Stimulated activated CD4-positive, alpha-beta T cell treated with anti-CD3 and anti-CD28 coated beads, TNF-alpha, amount 100 ng/mL, for 24 hours (primary cell): ENCODE data around the gene NCKAP5.

Source experiments
- DNase-seq, 3 experiments: peaks; one replicate each; pipeline ENCODE4 v3.0.0-alpha.2; 2020; ENCODE audit warnings: low read depth in 3 of 3

Gene NCKAP5

DNA sequence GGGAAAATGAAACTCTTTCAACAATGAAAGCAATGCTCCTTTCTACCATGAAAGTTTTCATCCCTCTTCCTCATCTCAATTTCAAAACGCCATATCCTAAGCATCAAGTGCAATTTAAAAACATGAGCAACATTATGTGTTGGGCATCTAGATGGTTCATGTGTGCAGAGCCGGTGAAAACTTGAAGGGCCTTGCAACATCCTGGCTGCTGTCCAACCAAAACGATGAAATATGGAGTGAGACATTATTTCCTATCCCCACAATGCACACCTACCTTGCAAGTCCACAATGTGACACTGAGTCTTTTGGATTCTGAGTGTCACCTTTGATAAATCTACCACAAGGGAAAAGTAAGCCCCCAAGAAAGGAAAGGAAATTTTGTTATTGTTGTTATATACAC, 110.0 kb downstream of the NCKAP5 start:
- DNase-seq: no peak

DNA sequence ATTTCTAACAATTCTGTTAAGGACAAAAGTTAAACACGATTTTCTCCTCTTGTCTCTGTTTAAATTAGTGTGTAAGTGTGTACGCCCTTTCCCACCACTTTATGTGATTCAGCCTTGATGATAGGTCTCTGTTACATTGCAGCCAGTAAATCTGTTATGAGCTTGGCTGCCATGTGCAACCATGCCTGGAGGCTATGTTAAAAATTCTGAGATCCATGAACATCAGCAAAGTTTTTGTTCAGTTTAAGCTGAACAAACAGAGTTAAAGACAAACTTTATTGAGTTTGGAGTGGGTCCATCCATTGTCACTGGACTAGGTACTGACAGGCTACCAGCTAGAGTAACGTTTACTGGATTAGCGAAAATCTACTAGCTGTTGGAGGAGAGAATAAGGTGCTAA, 110.4 kb downstream of the NCKAP5 start:
- no peak for DNase-seq

DNA sequence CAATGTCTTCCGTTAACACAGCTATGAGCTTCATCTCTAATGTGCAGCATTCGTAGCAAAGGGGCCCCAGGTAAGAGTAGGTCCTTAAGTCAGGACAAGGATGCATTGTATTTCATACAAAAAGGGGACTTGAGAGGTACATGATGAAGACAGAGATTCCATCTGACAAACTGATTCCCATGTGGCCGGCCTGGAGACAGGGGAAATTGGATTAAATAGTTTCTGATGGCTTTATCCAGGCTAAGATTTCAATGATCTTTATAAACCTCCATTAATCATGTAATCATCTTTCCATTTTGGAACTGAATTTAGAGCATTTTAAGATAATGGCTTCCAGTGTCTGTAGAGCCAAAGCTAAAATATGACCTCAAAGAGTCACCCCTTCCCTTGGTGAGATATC, 111.3 kb downstream of the NCKAP5 start:
- no peak for DNase-seq

DNA sequence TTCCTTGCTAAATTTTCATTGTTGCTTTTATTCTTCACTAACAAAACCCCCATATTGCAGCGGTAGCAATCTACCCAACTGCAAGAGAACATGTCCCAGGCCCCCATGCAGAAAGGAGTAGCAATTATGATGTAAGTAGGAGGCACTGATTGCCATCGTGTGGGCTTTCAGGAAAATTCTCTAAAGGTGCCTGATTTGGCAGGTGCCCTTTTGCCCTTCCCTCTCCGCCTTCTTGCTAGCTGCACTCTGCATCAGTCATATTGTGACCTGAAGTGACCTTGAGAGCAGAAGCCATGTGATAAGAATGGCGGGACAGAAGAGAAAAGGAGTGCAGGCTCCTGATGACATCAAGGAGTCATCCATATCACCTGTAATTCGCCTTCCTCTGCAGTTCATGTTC, 112.1 kb downstream of the NCKAP5 start:
- DNase-seq: no peak

DNA sequence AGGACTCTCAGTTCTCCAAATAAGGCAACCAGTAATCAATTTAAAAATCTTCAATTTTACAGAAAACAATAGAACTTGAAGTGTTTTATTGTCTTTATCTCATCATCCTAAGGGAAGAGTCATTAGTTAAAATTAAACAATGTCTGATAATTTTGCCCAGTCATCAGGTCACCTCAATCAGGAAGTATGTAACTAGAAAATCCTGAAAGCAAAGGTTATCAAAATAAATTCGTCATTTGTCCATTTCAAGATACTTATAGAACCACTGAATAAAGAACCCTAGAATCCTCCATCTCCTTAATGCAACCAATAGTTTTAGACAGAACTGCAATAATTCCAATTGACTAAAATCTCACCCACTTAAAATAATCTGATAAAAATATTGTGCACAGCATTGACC, 115.2 kb downstream of the NCKAP5 start:
- no peak for DNase-seq

DNA sequence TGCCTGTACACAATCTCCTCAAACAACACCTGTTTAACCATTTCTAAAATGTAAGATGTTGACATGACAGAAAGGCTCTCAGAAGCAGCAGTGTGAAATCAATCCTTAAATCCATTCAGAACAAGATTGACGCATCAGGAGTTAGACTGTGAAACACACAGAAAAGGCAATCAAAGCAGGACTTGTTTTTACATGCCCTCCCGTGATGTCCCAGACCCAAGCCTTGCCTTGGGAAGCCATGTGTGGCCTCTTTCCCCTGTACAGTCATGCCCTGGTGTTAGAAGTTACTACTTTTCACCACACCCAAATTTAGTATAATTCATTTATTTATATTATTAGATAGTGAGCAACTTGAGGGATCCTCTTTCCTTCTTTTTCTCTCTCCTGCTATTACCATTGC, 115.7 kb downstream of the NCKAP5 start:
- no peak for DNase-seq

DNA sequence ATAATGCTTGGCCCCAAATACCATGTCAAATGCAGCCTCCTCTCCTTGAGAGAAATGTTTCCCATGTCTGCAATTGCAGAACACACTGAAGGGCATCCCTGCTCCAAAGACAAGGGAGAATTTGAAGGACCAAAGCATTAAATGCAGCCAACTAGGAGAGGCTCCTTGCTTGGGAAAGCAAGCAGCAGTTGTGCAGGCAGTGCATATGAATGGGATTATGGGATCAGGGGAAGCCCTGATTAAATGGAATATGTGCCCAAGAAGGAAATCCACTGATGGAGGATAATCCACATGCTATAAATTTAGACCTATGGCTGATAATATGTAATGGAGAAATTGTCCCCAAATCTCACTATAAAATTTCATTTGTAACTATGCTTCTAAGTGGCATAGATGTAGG, 116.1 kb downstream of the NCKAP5 start:
- DNase-seq: no peak

DNA sequence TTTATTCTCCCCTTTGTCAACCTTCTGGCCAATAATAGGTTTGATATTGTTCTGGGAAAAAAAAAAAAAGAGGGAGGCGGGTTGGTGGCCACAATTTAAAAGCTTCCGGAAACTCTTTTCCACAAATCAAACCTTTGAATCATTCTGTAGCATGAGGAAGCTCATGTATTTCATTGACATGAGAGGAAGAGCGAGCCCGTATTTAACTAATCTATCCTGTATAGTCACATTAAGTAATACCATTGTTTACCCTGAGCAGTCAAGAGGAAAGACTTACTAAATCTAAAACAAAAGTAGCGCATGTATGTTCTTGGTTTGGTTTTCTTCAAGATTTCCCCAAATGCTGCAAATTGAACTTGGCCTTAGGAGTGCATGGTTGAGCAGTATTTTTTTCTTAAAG, 120.1 kb downstream of the NCKAP5 start:
- DNase-seq: no peak

DNA sequence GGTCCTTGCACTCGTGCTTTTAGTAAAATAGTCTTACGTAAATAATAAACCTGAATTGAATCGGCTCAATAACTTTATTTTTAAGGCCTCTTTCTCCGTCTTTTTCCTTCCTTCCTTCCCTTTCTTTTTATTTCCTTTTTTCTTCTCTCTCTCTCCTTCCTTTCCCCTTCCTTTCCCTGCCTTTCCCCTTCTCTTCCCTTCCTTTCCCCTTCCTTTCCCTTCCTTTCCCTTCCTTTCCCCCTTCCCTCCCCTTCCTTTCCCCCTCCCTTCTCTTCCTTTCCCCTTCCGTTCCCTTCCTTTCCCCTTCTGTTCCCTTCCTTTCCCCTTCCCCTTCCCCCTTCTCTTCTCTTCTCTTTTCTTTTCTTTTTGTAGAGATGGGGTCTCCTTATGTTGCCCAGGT, 121.0 kb downstream of the NCKAP5 start:
- no peak for DNase-seq

DNA sequence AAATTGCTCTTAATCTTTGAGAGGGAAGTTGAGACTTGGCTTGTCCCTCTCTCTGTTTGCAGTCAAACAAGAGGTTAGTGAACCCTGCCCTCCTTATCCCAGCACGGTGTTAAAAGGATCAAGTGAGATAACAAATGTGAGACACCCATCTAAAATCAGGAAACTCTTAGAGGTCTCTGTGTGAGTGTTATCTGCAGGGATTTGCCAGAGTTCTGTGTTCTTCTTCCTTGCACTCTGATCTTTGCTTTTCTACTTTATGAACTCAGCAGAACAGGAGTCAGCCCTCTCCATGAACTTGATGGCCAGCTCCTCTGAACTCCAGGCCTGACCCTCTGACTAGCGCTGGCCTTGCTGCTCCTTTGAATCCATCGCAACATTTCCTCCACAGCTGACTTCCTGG, 123.8 kb downstream of the NCKAP5 start:
- no peak for DNase-seq

DNA sequence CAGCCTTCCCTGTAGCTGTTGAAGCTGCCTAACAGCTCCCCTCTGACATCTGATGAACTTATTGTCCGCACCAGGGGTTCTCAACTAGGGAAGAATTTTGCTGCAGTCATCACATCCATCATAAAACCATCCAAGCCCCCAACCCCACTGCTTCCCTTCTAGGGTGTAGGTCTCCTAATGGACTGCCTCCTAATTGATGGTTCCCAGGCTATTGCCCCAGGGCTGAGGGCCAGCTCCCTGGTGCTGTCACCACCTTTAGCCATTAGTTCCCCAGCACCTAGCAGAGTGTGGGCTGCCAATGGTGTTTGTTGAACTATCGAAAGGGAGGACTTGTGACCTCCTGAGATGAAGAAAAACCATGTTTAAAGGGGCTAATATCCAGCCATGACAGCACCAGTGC, 125.9 kb downstream of the NCKAP5 start:
- DNase-seq: no peak

DNA sequence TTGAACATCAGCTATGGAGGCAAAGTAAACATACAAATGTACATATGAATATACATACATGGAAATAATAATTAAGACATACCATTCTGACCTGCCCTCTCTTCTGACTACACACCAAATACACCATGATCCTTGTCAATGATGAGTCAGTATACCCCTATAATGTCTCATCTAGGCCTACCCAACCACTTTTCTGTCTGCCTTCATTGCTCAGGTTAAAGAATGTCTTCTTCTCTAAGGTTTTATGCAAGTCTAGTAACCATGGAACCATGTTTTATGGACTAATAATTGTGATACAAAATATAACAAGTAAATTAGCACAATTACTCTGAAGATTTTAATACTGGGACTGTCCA, 128.7 kb downstream of the NCKAP5 start:
- DNase-seq: no peak

DNA sequence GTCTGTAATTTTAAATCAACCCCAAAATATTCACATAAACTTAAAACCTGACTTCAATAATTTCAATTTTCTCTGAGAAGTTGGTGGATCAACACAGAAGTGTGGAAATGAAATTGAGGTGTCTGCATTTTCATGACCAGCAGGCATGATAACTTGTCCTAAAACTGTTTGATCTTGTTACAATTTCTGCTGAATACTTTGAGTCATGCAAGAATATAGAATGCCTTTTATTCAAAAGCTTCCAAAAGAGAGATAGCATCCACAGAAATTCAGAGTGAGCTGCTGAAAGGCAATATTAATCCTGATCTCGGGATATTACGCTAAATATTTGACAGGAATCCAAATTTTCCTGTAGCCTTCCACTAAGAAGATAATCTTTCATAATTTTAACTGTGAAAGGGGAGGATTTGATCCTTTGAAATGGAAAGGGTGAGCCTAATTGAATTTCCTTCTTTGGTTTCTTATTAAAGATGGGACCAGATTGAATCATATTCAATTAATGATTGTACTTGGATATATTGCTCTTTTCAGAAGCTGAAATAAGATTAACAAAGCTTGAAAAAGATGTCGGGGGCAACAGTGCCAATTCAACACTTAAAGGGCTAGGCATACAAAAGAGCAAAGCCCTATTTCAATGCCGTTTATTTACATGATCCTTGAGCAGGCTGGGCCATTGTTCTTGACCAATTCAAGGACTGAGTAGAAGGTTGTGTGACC, 129.3 kb downstream of the NCKAP5 start:
- no peak for DNase-seq

DNA sequence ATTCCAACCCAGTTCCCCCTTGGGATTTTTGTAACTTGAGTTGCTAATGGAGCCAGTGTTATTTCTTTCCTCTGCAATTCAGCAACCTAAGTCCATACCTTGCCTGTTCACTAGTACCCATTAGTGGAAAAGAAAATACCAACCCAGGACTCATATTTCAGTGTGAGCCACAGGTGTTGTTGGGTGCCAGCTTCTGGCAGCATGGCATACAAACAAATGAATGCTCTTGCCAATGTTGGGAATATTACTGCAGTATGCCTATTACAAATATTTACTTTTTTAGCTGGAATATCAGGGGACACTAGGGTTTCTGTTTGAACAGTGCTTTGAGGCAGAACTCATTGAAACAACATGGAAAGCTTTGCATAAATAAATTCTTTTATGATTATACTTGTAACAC, 130.2 kb downstream of the NCKAP5 start:
- DNase-seq: no peak

DNA sequence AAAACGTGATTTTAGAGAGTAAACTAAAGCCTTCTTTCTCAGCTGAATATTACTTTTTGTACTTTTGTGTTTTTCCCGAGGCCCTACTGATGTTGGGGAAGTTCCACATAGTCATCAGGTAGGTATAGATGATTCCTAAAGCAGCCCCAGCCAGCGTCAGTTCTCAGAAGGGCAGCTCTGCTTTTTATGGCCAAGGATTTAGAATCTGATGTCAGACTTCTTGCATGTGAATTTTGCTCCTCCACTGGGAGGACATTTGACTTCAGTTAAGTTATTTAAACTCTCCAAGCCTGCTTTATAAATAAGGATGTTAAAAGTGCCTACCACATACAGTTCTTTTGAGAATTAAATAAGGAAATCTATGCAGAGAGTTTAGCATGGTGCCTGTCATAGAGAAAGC, 130.8 kb downstream of the NCKAP5 start:
- no peak for DNase-seq

DNA sequence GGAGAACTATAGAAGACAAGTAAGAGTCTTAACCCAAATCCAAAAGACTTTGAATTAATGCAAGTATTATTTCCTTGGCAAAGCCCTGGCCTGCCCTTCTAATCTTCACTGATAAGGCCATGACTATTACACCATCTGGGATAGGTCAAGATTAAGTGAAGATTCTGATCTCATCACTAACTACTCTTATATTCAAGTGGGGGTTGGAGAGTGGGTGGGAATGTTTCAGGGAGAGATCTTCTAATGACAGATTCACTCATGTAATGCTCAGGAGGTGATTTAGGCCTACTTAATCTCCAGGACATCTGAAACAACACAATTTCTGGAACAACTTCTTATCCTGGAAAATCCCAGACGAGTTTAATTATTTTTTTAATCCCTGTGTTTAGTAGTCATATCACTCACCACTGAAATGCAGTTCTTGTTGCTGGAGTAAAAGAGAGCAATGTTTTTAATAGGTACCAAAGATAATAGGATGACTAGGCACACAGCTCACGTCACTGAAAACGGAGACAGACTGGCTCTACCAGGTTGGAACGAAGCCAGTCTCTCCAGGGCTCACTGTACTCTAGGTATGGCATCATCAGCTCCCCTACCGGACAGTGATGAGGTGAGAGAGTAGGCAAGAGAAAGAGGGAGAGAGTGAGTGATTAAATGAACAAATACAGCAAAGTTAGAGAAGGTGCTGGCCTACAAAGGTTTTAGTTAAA, 133.1 kb downstream of the NCKAP5 start:
- no peak for DNase-seq

DNA sequence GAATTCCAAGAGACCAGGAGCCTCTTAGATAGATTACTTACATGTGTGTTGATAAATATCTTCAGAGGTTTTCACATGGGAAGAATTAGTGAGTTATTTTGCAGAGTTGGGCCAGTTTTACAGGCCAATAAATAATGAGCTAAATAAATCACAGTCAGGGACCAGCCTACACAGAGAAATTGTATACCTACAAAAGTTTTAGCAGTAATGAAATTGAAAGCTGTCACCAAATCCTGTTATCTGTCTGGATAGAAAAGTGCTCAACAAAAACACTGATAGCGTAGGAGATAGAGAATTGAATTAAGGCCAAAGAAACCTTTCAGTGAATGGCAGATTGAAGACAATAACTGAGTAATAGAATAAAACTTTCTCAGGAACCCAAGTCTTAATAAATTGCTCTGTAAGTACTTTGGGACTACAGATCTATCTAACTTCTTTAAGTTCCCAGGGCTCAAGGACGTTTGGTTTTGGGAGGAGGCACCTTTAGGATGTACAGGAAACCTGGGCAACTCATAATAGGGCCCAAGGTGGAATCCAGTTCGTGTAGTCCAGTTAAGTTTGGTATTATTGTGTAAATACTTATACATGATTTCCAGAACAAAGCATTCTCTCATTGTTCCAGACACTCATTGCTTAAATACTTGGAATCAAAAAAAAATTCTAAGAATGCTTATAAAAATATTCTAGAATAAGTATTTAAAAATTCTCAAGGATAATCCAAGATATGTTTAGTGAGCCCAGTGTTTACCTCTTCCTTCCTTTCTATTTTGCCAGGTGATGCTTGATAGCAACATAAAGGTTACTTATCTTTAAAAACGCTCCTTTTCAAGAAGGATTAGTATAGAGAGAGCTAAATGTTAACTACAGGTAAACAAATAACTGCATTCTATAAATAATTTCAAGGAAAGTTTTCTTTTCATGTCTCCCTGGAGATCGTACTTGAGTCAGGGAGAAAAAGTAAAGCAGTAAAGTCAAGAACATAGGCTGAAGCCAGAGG, 134.5 kb downstream of the NCKAP5 start:
- no peak for DNase-seq

DNA sequence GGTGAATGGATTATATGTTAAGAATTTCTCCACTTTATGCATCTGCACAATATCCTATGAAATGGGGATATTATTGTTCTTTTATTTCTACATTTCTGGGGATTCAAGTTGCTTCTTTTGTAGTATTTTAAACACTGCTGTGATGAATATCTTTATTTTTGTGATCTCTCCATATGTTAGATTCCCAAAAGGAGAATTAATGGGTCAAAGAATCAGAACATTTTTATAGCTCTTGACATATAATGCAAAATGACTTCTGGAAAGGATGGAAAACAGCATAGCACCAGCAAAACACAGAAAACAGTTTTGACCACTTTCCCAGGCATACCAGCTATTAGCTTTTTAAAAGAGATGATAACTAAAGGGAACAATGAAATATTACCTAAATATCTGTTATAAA, 135.5 kb downstream of the NCKAP5 start:
- no peak for DNase-seq

DNA sequence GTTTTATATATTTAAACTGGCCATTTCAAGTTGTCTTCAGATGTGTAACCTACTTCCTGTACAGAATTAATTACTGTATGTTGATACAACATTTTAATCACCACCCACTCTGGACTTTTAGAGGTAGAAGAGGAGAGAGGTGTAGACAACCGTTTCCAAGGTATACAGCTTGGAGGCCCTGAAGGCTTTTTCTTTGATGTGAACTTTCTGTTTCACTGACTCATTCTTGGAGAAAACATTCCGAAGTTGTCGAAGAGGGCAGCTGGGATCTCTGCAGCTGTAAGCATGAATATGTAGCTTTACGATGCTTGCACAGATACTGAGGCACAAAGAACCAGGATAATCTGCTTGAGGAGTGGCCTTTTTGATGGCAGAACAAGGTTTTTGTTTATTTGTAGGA, 137.0 kb downstream of the NCKAP5 start:
- DNase-seq: no peak

DNA sequence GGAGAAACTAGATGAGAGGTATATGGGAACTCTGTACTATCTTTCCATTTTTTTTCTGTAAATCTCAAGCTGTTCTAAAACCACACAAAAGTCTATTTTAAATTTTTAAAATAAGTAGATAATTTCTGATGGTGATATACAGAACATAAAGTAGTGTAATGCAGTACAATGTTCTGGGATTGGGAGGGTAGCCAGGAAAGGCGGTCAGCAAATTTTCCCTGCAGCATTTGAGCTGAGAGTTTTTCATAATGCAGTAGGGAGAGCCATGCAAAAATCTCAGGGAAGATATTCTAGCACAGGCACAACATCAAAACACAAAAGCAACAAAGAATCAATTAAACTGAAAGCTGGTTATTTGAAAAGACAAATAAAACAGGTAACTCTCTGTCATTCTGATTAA, 141.5 kb downstream of the NCKAP5 start:
- no peak for DNase-seq

DNA sequence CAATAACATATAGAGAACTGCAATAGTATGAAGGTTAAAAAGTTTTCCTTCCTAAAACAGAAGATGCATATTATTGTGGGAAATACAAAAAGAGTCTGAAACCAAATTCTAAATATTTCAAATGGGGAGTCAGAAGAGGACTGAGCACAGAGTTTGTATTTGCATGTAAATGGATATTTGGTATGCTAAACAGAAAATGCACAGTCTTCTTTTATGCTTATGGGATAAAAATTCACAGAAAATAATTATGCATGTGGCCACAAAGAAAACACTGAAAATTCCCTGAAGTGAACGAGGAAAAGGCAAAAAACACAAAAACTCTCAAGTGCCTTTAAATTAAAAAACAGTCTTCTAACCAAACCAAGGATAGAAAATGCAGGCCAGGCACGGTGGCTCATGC, 142.7 kb downstream of the NCKAP5 start:
- DNase-seq: no peak

DNA sequence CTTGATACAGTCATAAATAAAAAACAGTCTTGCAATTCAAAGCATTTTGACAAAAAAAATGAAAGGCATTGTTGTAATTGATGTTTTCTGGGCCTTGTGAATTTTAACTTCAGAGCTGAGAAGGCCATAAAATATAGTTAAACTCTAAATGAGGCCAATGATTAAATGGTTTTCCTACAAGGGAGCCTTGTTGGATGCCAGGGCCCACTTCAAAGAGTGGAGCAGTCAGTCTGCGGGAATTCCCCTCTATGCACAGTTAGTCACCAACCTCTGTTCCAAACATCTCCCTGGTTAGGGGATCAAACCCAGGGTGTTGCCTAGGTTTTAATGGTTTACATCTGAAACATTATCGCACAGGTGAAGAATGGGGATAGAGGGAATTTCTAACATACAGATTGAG, 143.4 kb downstream of the NCKAP5 start:
- DNase-seq: no peak

DNA sequence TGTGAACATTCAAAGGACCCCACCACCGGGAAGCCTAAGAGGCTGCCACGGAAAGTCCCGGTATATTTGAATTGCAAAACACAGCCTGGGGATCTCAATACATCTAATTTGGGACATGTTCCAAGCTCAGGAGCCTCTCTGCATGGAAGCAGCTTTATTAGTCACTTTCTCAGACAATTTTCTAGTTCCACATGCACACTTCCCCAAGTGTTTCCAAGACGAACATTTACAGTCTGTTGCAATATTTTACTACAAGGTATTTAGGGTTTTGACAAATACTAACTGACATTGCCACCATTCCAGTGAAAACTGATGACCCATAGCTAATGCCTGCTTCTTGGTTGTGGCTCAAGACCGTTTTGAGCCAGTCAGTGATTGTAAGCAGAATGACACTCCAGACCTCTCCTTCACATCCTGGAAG, 145.3 kb downstream of the NCKAP5 start:
- no peak for DNase-seq
